ENCODE measurements around the gene LGALS8. TPM values are rescaled to one million over a fixed set of nuclear protein-coding genes. Genes with fewer than 3 reads are reported as not detected.

The LGALS8 gene
- total and polyA plus RNA-seq, 11 donors: 45.3 to 114 (median 91.4) TPM

DNA sequence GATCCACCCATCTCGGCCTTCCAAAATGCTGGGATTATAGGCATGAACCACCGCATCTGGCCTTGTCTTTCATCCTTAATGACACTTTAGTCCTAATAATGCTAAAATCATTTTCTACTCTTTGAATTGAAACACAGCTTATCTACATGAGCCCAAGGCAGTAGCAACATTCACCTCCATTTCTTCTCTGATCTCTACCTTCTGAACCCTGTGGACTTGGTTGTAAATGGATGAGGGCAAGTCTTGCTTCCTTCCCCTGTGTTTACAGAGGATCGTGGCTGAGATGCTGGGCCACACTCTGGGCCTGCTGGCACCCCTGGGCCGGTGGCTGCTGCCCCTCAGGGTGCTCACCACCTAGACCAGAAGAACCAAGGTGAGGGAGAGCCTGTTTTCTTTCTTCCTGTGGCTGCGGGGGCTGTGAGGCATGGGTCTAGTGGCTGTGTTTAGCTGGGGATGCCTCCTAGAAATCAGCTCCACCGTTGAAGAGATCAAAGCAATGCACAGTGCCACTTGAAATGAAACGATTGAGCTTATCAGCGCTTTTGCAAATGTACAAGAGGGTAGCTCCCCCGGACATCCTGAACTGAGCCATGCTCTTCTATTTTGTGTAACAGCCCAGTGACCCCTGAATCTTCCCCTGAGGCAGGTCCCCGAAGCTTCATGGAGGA, 32.2 kb upstream of the LGALS8 start:
- Histone ChIP-seq H3K27ac (no peak overlapping the region), H3K4me1 (peaks cover 0 to 20% (median 4%) of the 10 kb centered on the region in 12 donors), H3K36me3 (no peaks in the 10 kb centered on the region), H3K4me3 (peak overlapping the region in 1 of 12 donors; percentile 16), H3K27me3 (no peaks in the 10 kb centered on the region), H3K9me3 (no peaks in the 10 kb centered on the region)
- DNase-seq (no peak), ATAC-seq (no peak)
- WGBS, 4 donors: 63 to 69% (median 65%) methylated on average over 10 of the region's 10 CpGs
- intact Hi-C loops (cut with DNase I): loop anchor here in 5 of 10 donors (2.0 to 5.0 kb wide), 4 partner anchors 379 to 385 kb away; no protein-coding TSS in a partner anchor
- TF ChIP-seq POLR2A (IDR thresholded peaks at IDR 0.05): no peak
- TF ChIP-seq, protein P1, sequence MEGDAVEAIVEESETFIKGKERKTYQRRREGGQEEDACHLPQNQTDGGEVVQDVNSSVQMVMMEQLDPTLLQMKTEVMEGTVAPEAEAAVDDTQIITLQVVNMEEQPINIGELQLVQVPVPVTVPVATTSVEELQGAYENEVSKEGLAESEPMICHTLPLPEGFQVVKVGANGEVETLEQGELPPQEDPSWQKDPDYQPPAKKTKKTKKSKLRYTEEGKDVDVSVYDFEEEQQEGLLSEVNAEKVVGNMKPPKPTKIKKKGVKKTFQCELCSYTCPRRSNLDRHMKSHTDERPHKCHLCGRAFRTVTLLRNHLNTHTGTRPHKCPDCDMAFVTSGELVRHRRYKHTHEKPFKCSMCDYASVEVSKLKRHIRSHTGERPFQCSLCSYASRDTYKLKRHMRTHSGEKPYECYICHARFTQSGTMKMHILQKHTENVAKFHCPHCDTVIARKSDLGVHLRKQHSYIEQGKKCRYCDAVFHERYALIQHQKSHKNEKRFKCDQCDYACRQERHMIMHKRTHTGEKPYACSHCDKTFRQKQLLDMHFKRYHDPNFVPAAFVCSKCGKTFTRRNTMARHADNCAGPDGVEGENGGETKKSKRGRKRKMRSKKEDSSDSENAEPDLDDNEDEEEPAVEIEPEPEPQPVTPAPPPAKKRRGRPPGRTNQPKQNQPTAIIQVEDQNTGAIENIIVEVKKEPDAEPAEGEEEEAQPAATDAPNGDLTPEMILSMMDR (IDR thresholded peaks at IDR 0.05): no peak

- Histone ChIP-seq H3K9me3 (no peaks in the 10 kb centered on the region), H3K27me3 (no peaks in the 10 kb centered on the region), H3K27ac (no peak overlapping the region), H3K4me1 (peaks cover 0 to 20% (median 4%) of the 10 kb centered on the region in 12 donors), H3K36me3 (no peaks in the 10 kb centered on the region), H3K4me3 (no peak overlapping the region)
- DNase-seq (no peak), ATAC-seq (no peak)
- intact Hi-C loops (cut with DNase I): loop anchor here in 1 of 10 donors (5.0 kb wide), 1 partner anchor 380 kb away; no protein-coding TSS in a partner anchor
- TF ChIP-seq, protein P1 (IDR thresholded peaks at IDR 0.05): no peak
- no peak for TF ChIP-seq POLR2A (IDR thresholded peaks at IDR 0.05)
- WGBS, 4 donors: 93 to 98% (median 96%) methylated on average over 2 of the region's 2 CpGs
These were observed 31.4 kb upstream of the LGALS8 start for GRCh38 chr1:236492378-236492777.

GRCh38 chr1:236494082-236494481, 29.7 kb upstream of the LGALS8 start:
- TF ChIP-seq POLR2A (IDR thresholded peaks at IDR 0.05): no peak
- TF ChIP-seq, protein P1 (IDR thresholded peaks at IDR 0.05): no peak
- DNase-seq: no peak
- intact Hi-C loops (cut with DNase I): loop anchor here in 1 of 10 donors (5.0 kb wide), 1 partner anchor 382 kb away; no protein-coding TSS in a partner anchor
- no peaks in the 10 kb centered on the region for H3K9me3 ChIP-seq
- H3K36me3 ChIP-seq: no peaks in the 10 kb centered on the region
- peak; percentile 11 to 54 (median 42) for ATAC-seq
- H3K4me1 ChIP-seq: peaks cover 0 to 20% (median 4%) of the 10 kb centered on the region in 12 donors
- no peak overlapping the region for H3K4me3 ChIP-seq
- H3K27ac ChIP-seq: peak overlapping the region in 6 of 12 donors; percentile 6 to 66 (median 55)
- 76 to 85% (median 78%) methylated on average over 11 of the region's 11 CpGs for WGBS, 4 donors
- H3K27me3 ChIP-seq: no peaks in the 10 kb centered on the region

DNA sequence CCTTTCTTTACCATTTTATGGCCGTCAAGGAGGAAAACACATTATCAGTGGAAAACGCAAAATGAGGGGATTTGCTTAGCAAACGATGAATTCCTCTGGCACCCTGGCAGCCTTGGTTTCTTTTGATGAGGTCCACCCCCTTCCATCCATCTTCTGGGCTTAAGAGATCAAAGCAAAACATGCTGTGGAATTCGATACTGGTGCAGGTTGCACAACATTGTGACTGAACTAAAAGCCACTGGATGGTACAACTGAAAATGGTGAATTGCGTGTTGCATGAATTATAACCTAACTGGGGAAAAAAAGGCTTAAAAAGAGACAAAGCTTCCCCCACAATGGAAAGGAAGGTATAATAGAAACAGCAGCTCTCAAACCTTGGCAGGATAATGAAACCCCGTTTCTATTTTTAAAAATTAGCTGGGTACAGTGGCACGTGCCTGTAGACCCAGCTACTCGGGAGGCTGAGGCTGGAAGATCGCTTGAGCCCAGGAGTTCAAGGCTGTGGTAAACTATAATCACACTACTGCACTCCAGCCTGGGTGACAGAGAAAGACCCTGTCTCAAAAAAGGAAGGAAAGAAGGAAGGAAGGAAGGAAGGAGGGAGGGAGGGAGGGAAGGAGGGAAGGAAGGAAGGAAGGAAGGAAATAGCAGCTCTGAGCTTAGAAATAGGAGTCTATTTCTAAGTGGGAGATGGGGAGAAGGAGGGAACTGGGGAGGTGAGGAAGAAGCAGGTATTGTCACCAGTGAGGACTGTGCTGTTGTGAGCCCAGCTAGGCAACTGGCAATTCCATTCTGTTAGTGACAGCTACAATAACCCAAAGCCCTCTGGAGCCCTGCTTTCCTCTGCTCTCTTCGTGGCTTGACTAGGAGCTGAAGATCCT, 29.0 kb upstream of the LGALS8 start:
- intact Hi-C loops (cut with DNase I): loop anchor here in 1 of 10 donors (5.0 kb wide), 1 partner anchor 383 kb away; no protein-coding TSS in a partner anchor
- H3K4me3 ChIP-seq: no peak overlapping the region

More for the DNA sequence above, 29.0 kb upstream of the LGALS8 start:
- Histone ChIP-seq H3K27me3 (no peaks in the 10 kb centered on the region), H3K9me3 (no peaks in the 10 kb centered on the region), H3K27ac (peak overlapping the region in 8 of 12 donors; percentile 6 to 70 (median 55)), H3K36me3 (no peaks in the 10 kb centered on the region), H3K4me1 (peaks cover 0 to 20% (median 4%) of the 10 kb centered on the region in 12 donors)
- ATAC-seq (peak; percentile 53 to 81 (median 70)), DNase-seq (no peak)
- TF ChIP-seq, protein P1 (IDR thresholded peaks at IDR 0.05): no peak
- no peak for TF ChIP-seq POLR2A (IDR thresholded peaks at IDR 0.05)
- 38 to 48% (median 45%) methylated on average over 10 of the region's 10 CpGs for WGBS, 4 donors
